Measurements from ENCODE around the gene SSR2.

DNA sequence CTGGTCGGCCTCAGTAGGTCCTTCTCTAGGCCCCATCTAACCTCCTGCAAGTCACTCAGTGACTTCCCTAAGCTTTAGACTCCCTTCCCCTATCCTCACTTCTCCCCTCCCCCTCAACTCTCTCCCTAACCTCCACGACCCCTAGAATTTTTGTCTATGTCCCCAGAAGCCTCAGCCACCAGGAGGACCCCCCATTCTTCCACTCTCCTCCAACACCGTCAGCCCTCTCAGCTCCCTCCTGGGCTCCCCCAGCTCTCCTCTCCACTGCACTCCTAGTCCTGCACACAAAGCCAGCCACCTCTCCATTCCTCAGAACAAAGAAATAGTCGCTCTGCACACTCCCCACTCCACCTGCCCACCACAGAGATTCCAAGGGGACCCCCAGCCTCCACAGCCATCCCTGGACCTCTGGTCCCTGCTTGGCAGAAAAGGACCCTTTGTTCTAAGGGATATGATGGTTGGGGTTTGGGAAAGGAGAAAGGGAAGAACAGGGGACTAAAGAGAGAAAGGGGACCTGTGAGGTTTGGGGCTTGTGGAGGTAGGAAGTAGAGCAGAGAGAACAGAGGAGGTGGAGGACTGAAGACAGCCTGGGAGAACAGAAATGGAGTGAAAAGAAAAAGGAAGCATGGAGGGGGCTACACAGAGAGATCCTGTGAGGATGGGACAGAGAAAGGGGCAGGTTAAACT, 45.2 kb downstream of the SSR2 start:
- TF ChIP-seq POLR2AphosphoS5 (IDR thresholded peaks at IDR 0.05) (no peak), POLR2A (IDR thresholded peaks at IDR 0.05) (no peak)

Data from prostate gland (tissue), 1 donor.